Stimulated activated naive B cell treated with anti-CD40 and anti-IgM and Interleukin-4, amounts not matched to agents 10 μg/mL and 1 μg/mL and 100 μg/mL, for 72 hours (primary cell): ENCODE measurements around the gene OR56B1.
"Not testable (repeated sequence)": the region's sequence is repeated elsewhere in the genome, so short reads cannot be mapped to it uniquely, and the experiment has no call there.

Experiments used
- ATAC-seq, 2 donors: fragments of 150-1000 bp; cut with Tn5 transposase; replicated peaks; 2 replicates each; pipeline ENCODE4 v1.10.0; 2021; ENCODE audit warnings: moderate library complexity in 1 of 2
- DNase-seq: peaks from one replicate; pipeline ENCODE4 v3.0.0; 2021
- H3K27ac Mint-ChIP-seq: one replicate; pipeline ENCODE4 v1.8.0; 2022; ENCODE audit warnings: mild to moderate bottlenecking, mixed read lengths
- H3K27me3 Mint-ChIP-seq, 2 donors: one replicate each; pipeline ENCODE4 v1.8.0; 2022; ENCODE audit warnings: mixed read lengths in 2 of 2
- H3K36me3 Mint-ChIP-seq, 2 donors: one replicate each; pipeline ENCODE4 v1.8.0; 2022; ENCODE audit warnings: mixed read lengths in 2 of 2, mild to moderate bottlenecking in 1 of 2
- H3K4me1 Mint-ChIP-seq, 2 donors: one replicate each; pipeline ENCODE4 v1.8.0; 2022; ENCODE audit warnings: mixed read lengths in 2 of 2, mild to moderate bottlenecking in 1 of 2
- H3K4me3 Mint-ChIP-seq, 2 donors: one replicate each; pipeline ENCODE4 v1.8.0; 2022; ENCODE audit warnings: mild to moderate bottlenecking in 2 of 2, mixed read lengths in 2 of 2, moderate library complexity in 1 of 2
- H3K9me3 Mint-ChIP-seq, 2 donors: one replicate each; pipeline ENCODE4 v1.8.0; 2022; ENCODE audit warnings: mixed read lengths in 2 of 2, mild to moderate bottlenecking in 1 of 2

OR56B1 gene

GRCh38 chr11:5703741-5704536, 32.3 kb upstream of the OR56B1 start:
- Mint-ChIP-seq H3K27me3 (no peaks in the 10 kb centered on the region), H3K4me1 (peaks cover 6 to 37% of the 10 kb centered on the region in 2 donors), H3K36me3 (peaks cover 9 to 12% of the 10 kb centered on the region in 2 donors), H3K9me3 (no peaks in the 10 kb centered on the region), H3K27ac (peak overlapping the region; percentile 6), H3K4me3 (peak overlapping the region; percentile 29 to 72)
- ATAC-seq: peak; percentile 68 to 79
- no peak for DNase-seq

- H3K27me3 Mint-ChIP-seq: no peaks in the 10 kb centered on the region
- no peak overlapping the region for H3K27ac Mint-ChIP-seq
- H3K4me3 Mint-ChIP-seq: no peak overlapping the region
- peaks cover 12 to 17% of the 10 kb centered on the region in 2 donors for H3K36me3 Mint-ChIP-seq
- no peak for ATAC-seq
- no peak for DNase-seq
- no peaks in the 10 kb centered on the region for H3K9me3 Mint-ChIP-seq
- peaks cover 4 to 29% of the 10 kb centered on the region in 2 donors for H3K4me1 Mint-ChIP-seq
Measured at GRCh38 chr11:5705688-5706087, 30.6 kb upstream of the OR56B1 start.

GRCh38 chr11:5712507-5712906, 23.7 kb upstream of the OR56B1 start:
- ATAC-seq (peak; percentile 38 to 48), DNase-seq (no peak)
- Mint-ChIP-seq H3K36me3 (peaks cover 8 to 12% of the 10 kb centered on the region in 2 donors), H3K4me1 (peaks cover 2 to 11% of the 10 kb centered on the region in 2 donors), H3K4me3 (no peak overlapping the region), H3K9me3 (no peaks in the 10 kb centered on the region), H3K27ac (no peak overlapping the region), H3K27me3 (no peaks in the 10 kb centered on the region)

- no peaks in the 10 kb centered on the region for H3K27me3 Mint-ChIP-seq
- H3K27ac Mint-ChIP-seq: no peak overlapping the region
- ATAC-seq (no peak), DNase-seq (no peak)
- H3K9me3 Mint-ChIP-seq: no peaks in the 10 kb centered on the region
- peaks cover 3 to 7% of the 10 kb centered on the region in 2 donors for H3K36me3 Mint-ChIP-seq
- H3K4me3 Mint-ChIP-seq: no peak overlapping the region
- H3K4me1 Mint-ChIP-seq: peaks cover 0 to 5% of the 10 kb centered on the region in 2 donors
Measured at GRCh38 chr11:5713695-5714094, 22.6 kb upstream of the OR56B1 start.

- H3K9me3 Mint-ChIP-seq, H3K4me1 Mint-ChIP-seq, H3K27me3 Mint-ChIP-seq, H3K4me3 Mint-ChIP-seq, H3K27ac Mint-ChIP-seq, DNase-seq, ATAC-seq: not testable (repeated sequence)
- H3K36me3 Mint-ChIP-seq: peaks cover 9 to 14% of the 10 kb centered on the region in 2 donors
Measured at GRCh38 chr11:5716518-5716917, 19.7 kb upstream of the OR56B1 start.

GRCh38 chr11:5719703-5720495, 16.3 kb upstream of the OR56B1 start:
- DNase-seq (no peak), ATAC-seq (no peak)
- H3K36me3 Mint-ChIP-seq: peaks cover 9 to 14% of the 10 kb centered on the region in 2 donors
- no peaks in the 10 kb centered on the region for H3K4me1 Mint-ChIP-seq
- H3K27me3 Mint-ChIP-seq: no peaks in the 10 kb centered on the region
- no peak overlapping the region for H3K4me3 Mint-ChIP-seq
- no peaks in the 10 kb centered on the region for H3K9me3 Mint-ChIP-seq
- H3K27ac Mint-ChIP-seq: no peak overlapping the region

- Mint-ChIP-seq H3K4me1 (no peaks in the 10 kb centered on the region), H3K4me3 (no peak overlapping the region), H3K9me3 (no peaks in the 10 kb centered on the region), H3K27me3 (no peaks in the 10 kb centered on the region), H3K36me3 (peaks cover 9 to 18% of the 10 kb centered on the region in 2 donors), H3K27ac (no peak overlapping the region)
- DNase-seq: no peak
- ATAC-seq: no peak
Measured at GRCh38 chr11:5722622-5723021, 13.6 kb upstream of the OR56B1 start.

- Mint-ChIP-seq H3K4me3 (no peak overlapping the region), H3K9me3 (no peaks in the 10 kb centered on the region)
- DNase-seq: no peak
Measured at GRCh38 chr11:5726351-5726750, 9.9 kb upstream of the OR56B1 start.

GRCh38 chr11:5727691-5728090, 8.6 kb upstream of the OR56B1 start:
- Mint-ChIP-seq H3K27ac (no peak overlapping the region), H3K9me3 (no peaks in the 10 kb centered on the region), H3K4me3 (no peak overlapping the region), H3K36me3 (peaks cover 2 to 11% of the 10 kb centered on the region in 2 donors), H3K4me1 (no peaks in the 10 kb centered on the region), H3K27me3 (no peaks in the 10 kb centered on the region)
- DNase-seq (no peak), ATAC-seq (no peak)

More at GRCh38 chr11:5726351-5726750, 9.9 kb upstream of the OR56B1 start:
- ATAC-seq: no peak
- Mint-ChIP-seq H3K27me3 (no peaks in the 10 kb centered on the region), H3K27ac (no peak overlapping the region), H3K36me3 (peaks cover 2 to 11% of the 10 kb centered on the region in 2 donors), H3K4me1 (no peaks in the 10 kb centered on the region)

GRCh38 chr11:5737091-5737490, 843 bp downstream of the OR56B1 start:
- H3K36me3 Mint-ChIP-seq: peaks cover 16 to 25% of the 10 kb centered on the region in 2 donors
- peaks cover 5 to 23% of the 10 kb centered on the region in 2 donors for H3K9me3 Mint-ChIP-seq

GRCh38 chr11:5737670-5738392, 1.6 kb downstream of the OR56B1 start:
- no peaks in the 10 kb centered on the region for H3K4me1 Mint-ChIP-seq
- peaks cover 0 to 8% of the 10 kb centered on the region in 2 donors for H3K27me3 Mint-ChIP-seq
- H3K36me3 Mint-ChIP-seq: peaks cover 16 to 25% of the 10 kb centered on the region in 2 donors

More at GRCh38 chr11:5737091-5737490, 843 bp downstream of the OR56B1 start:
- DNase-seq (no peak), ATAC-seq (no peak)
- Mint-ChIP-seq H3K27ac (no peak overlapping the region), H3K27me3 (peaks cover 0 to 8% of the 10 kb centered on the region in 2 donors), H3K4me3 (no peak overlapping the region), H3K4me1 (no peaks in the 10 kb centered on the region)

GRCh38 chr11:5738431-5738830, 2.2 kb downstream of the OR56B1 start:
- no peaks in the 10 kb centered on the region for H3K4me1 Mint-ChIP-seq
- peaks cover 16 to 25% of the 10 kb centered on the region in 2 donors for H3K36me3 Mint-ChIP-seq
- no peak overlapping the region for H3K27ac Mint-ChIP-seq
- peaks cover 5 to 26% of the 10 kb centered on the region in 2 donors for H3K9me3 Mint-ChIP-seq
- ATAC-seq (no peak), DNase-seq (no peak)
- H3K27me3 Mint-ChIP-seq: peaks cover 0 to 8% of the 10 kb centered on the region in 2 donors
- no peak overlapping the region for H3K4me3 Mint-ChIP-seq

More at GRCh38 chr11:5737670-5738392, 1.6 kb downstream of the OR56B1 start:
- Mint-ChIP-seq H3K27ac (no peak overlapping the region), H3K4me3 (no peak overlapping the region), H3K9me3 (peaks cover 5 to 26% of the 10 kb centered on the region in 2 donors)
- DNase-seq (no peak), ATAC-seq (no peak)

GRCh38 chr11:5746614-5747013, 10.4 kb downstream of the OR56B1 start:
- Mint-ChIP-seq H3K9me3 (peaks cover 8 to 11% of the 10 kb centered on the region in 2 donors), H3K4me1 (no peaks in the 10 kb centered on the region), H3K36me3 (peaks cover 3 to 6% of the 10 kb centered on the region in 2 donors), H3K4me3 (no peak overlapping the region), H3K27me3 (no peaks in the 10 kb centered on the region), H3K27ac (no peak overlapping the region)
- no peak for ATAC-seq
- DNase-seq: no peak

- Mint-ChIP-seq H3K36me3 (peaks cover 0 to under 1% of the 10 kb centered on the region in 2 donors), H3K4me1 (no peaks in the 10 kb centered on the region), H3K27me3 (no peaks in the 10 kb centered on the region), H3K4me3 (no peak overlapping the region), H3K27ac (no peak overlapping the region), H3K9me3 (peaks cover 0 to 2% of the 10 kb centered on the region in 2 donors)
- DNase-seq (no peak), ATAC-seq (no peak)
Measured at GRCh38 chr11:5749836-5750235, 13.6 kb downstream of the OR56B1 start.
